Measurements from ENCODE around the gene LTB4R2.
A peak's percentile ranks its signal among the peaks of the same experiment; 100 is the strongest.

The LTB4R2 gene

DNA sequence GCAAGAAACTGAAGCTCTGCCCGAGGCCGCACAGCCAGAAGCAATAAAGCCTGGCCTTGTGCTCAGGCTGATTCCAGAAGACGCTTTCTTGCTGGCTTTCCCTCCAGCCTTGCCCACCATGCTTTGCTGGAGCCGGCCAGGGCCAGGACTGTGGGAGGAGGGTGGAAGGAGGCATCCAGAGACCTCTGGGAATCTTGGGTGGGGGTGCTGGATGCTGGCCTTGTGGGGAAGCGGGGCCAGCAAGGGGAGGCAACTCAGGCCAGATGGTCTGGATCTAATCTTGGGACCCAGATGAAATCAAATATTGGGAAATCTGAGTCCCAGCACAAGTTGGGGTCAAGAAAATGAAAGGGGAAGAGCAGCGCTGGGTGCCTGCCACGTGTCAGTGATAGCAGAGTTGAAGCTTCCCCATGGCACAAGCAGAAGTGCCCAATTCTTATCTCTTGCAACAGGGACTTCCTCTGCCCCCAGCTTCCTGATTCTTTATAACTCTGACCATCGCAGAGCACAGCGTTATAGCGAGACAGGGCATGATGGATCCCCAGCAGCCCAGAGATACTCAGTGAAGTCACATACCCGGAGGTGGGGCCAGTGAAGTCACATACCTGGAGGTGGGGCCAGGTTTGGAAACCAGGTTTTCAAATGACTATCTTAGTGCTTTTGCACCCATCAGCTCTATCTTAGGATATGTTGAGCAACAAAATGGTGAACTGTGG is 32.2 kb upstream of the LTB4R2 start:
- peak; percentile 12 for DNase-seq

DNA sequence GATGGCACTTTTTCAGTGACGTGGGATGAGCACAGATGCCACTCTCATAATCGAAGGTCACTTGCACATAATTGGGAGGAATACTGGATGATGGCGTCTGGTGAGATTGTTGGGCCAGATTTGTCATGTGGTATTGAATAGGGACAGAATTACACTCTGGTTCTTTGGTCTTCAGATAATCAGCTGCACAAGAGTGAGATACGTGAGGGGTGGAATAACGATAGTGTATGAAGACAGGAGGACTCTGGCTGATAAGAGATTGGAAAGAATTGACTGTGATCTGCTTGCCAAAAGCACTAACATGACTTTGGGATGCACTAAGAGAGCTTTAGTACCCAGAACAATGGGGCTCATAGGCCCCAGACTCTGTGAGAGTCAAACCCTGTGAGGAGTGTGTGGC is 31.5 kb upstream of the LTB4R2 start:
- no peak for DNase-seq

DNA sequence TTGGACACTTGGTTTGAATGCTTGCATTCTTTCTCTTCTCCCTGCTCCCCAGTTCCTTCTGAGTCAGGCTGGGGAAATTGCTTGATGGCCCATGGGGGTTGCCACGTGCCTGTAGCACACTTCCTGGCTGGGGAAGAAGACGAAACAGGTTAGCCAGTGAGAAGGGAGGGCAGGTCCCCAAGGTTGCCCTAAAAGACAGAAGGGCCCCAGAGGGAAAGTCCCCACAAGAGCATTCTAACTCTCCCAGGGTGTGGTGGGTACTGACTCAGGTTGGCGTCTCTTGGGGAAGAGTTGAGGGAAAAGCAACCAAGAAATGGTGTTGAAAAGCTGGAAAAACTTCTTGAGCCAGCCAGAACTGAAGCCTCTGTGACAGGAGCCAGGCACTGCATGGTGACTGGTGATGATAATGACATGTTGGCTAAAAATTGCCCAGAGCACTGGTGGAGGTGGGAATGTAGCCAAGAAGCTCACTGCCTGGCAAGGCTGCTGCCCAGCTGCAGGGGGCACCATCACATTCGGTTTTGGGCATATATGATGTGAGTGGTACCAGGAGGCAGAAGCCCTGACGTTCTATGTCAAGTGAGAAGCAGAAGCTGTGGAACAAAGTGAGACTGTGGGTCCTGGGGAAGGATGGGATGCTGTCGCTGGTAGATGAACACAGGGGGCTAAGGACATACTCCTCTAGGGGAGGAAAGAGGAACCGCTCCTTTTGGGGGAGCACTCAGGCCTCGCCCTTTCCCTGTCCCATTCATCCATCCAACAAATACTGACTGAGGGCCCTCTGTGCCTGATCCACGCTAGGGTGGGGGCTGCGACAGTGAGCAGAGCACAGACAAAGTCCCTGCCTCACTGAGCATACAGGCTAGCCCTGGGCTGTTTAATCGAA is 30.4 kb upstream of the LTB4R2 start:
- DNase-seq = peak; percentile 75

DNA sequence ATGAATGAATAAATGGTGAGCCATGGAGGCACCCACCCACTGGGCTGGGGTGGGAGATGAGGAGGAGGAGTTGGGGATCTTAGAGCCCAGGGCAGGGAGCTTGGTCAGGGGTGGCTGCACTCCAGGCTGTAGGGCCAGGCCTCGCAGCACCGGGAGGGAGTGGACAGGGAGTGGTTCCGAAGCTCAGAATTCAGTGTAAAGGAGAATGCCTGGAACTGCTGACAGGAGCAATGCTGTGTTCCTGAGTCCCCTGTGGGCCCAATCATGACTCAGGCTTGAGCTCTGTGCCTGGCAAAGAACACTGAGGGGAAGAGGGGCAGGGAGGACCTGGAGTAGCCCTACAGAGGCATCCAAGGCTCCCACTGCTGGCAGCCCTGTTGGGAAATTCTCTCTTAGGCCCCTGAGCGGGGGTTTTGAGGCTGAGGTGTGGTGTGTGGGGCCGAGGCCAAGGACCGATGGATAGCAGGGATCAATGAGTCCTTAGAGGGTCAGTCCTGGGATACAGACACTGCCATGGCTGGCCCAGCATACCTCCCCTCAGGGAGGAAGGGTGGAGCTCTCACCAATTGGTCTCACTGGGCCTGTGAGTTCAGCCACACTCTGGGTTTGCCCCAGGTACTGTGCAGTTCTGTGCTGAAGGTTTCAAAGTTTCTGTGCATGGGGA is 29.0 kb upstream of the LTB4R2 start:
- no peak for DNase-seq

DNA sequence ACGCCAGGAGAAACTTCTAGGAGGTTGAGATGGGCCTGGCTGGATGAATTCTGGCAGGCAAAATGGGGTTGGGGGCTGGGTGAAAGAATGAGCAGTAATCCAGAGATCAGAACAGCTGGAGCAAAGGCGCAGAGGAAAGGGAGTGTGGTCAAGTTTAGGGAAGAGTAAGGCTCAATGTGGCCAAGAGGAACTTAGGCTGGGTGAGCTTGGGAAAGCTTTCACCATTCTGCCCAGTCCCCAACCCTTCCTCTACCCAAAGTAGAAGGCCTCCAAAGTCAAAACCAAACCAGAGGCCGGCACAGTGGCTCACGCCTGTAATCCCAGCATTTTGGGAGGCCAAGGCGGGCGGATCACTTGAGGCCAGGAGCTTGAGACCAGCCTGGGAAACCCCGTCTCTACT is 28.3 kb upstream of the LTB4R2 start:
- DNase-seq = no peak

DNA sequence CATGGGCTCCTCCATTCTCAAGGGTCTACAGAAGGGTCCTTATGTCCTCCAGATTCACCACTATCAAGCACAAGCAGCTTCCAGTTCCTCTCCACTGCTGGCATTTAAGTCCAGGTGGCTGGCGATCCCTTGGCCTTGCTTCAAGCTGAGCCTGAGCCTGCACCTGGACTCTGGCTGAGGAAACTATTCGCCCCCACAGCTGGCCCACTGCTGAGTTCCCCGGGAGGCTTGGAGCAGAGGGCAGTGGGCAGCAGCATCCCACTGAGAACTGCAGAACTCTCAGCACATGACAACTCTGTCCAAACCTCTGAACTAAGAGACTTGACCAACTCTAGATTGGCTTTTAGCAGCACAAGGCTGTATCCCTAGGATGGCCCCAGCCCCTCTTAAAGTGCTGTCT is 27.2 kb upstream of the LTB4R2 start:
- no peak for DNase-seq

DNA sequence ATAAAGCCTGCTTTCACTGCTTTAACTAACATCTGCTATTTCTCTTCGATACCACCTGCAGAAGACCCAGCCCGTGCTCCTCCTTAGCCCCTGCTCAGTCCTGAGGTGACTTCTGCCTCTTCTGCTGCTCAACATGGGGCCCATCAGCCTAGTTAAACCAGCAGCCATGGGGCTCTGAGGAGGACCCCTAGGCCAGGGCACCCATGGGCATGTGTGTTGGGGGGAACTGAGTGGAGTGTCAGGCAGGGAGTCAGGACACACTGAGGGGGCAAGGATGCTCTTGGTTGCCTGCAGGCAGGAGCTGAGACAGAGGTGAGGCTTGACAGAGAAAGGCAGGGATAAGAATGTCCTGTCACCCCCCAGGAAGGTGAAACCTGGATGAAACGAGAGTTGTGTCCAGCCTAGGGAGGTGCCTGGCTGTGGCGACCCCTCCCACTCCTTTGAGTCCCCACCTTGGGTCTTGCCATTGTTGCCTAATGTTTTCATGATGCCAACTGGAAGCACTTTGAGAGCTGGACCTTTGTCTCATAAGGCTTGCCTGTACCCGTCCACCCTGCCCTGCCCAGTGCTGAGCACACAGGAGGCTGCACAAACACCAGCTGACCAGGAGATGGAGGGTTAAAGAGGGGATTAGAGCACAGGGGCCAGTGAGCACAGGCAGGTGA is 26.0 kb upstream of the LTB4R2 start:
- DNase-seq = no peak

DNA sequence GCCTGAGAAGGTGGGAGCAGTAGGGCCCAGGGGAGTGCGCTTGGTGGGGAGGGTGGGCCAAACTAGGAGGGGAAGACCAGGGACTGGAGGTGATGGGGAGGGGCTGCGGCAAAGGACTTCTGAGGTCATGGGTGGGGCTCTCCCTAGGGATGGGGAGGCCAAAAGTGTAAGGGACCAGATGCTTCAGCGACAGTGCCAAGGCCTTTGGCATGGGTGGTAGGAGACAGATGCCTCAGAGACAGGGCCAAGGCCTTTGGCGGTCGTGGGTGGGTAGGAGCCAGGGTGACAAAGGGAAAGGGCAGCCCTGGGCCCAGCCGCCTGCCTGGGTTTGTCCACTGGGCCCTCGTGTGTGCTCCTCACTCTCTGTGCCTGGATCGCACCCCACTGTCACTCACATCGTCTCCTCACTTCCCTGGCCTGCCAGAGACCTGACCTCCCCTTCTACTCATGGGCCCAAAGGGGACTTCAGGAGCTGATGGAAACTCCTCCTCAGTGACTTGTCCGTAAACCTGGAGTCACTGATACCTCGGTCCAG is 25.4 kb upstream of the LTB4R2 start:
- DNase-seq = no peak

DNA sequence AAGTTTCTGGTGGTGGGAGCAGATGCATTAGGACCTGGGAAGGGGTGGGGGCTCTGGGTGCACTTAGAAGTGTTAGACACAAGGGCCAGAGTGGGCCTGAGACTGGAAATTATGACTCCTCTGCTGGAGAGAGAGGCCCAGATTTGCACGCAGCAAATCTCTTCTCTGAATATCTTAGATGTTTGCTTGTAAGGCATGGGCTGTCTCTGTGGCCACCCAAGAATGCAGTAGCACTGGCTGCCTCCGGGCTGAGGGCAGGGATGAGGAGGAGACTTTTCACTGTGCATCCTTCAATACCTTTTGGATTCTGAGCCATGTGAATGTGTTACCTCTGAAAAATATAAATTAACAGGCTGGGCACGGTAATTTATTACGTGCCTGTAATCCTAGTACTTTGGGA is 24.6 kb upstream of the LTB4R2 start:
- no peak for DNase-seq

DNA sequence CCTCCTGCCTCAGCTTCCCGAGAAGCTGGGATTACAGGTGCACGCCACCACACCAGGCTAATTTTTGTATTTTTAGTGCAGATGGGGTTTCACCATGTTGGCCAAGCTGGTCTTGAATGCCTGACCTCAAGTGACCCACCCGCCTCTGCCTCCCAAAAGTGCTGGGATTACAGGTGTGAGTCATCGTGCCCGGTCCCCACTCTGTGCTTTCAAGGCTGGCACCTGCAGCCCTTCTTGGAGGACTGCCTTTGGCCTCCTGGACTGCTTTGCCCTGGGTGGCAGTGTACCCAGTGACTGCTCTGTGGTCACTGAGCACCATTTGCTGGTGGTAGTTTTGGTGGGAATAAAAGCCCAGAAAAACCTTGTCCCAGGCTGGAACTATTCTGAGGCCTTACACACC is 22.9 kb upstream of the LTB4R2 start:
- DNase-seq = no peak

DNA sequence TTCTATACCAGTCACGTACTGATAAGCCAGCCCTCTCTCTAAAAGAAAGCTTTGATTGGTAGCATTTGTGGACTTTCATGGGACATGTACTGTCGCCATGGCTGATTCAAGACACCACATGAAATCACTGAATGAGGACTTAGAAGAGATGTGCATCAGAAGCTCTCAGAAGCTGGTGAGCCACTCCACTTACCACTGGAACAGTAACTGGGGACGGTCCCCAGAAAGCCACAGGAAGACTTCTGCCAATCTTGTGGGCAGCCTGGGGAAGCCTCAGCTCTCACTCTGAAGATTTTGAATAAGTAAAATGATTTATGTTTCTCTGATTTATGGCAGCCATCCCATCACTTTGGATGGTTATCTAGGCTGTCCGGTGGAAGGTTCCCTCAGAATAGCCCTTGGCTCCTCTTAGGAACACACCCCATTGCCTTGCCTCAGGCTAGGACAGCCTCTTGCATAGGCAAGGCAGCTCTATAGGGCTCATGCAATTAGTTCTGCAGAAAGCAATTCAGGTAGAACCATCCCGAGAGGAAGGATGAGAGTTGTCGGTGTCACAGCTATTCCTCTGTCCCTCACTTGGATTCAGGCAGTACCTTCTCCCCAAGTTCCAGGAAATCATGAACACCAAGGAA is 20.2 kb upstream of the LTB4R2 start:
- DNase-seq = no peak

DNA sequence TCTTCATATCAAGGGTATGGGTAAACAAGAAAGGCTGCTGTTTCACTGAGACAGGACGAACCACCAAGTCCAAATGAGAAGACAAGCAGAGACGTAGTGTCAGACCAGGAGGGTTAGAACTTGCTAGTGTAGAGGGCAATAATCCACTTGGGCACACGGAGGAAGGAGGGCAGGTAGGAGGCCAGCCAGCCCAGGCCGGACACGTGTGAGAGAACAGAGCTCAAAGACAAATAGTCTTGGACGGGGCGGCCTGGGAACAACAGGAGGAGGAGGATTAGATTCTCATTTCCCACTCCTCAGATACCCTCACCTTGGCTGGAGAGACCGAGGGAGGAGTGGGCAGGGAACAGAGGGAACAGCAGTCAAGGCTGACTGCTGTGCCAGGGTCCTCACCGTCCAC is 19.2 kb upstream of the LTB4R2 start:
- DNase-seq = no peak

DNA sequence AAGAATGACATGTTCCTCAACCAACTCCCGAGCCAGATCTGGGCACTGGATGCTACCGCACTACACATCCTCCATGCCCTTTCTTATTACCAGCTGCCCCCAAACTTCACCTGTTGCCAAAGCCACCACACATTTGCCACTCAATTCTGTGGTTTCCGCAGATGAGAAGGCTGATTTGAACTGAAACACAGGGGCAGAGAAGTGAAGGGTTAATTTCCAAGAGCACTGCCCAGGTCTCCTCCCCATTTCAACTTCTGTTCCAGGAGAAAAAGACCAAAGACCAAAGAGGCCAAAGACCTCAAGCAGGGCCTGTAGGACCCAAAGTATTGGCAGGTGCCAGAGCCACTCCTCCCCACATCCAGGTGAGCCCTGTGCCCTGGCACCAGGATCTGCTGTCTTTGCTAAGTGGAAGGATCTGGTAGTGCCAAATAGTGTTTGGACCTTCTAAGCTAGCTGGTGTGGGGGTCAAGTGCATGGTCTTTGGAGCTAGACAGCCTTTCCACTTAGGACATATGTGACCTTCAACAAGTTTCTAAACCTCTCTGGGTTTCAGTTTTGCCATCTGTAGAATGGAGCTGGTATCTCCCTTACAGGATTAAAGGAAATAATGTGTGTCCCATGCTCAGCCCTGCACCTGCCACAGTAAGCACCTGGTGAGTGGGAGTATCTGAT is 18.4 kb upstream of the LTB4R2 start:
- no peak for DNase-seq

DNA sequence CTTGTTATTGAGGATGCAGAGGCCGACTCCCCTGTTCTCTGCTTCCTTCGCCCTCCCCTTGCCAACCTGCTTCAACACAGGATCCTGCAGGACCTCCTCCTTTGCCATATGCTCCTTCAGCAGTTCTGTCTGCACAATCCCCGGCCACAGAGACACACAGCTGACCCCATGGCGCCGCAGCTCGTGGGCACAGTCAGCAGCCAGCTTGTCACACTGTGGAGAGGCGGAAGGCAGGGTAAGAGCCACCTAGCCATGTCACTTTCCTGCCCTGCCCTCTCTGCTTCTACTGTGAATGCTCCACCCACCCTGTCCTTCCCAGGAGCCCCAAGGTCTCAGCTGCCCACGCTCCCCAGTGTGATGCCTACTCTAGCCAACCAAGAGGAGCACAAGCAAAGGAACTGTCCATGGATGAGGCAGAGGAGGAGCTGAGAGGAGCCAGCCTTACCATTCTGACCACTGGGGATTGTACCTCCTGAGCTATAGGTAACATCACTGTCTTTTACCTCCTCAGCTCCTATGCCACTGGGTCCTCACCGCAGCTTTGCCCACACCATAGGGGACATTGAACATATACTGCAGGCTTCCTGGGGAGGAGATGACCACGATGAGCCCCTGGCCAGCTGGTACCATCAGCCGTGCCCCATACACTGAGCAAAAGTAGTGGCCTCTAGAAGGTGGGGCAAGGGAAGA is 17.7 kb upstream of the LTB4R2 start:
- DNase-seq = no peak

DNA sequence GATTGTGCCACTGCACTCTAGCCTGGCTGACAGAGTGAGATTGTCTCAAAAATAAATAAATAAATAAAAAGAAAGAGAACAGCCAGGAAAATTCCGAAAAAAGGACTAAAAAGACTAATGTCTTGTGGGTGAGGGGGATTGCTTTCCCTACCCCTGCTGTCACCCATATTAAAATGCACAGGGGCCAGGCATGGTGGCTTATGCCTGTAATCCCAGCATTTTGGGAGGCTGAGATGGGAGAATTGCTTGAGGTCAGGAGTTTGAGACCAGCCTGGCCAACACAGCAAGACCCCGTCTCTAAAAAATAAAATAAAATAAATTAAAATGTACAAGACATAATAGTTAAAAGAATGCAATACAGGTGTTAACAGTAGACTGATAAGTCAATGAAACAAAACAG is 16.4 kb upstream of the LTB4R2 start:
- no peak for DNase-seq

DNA sequence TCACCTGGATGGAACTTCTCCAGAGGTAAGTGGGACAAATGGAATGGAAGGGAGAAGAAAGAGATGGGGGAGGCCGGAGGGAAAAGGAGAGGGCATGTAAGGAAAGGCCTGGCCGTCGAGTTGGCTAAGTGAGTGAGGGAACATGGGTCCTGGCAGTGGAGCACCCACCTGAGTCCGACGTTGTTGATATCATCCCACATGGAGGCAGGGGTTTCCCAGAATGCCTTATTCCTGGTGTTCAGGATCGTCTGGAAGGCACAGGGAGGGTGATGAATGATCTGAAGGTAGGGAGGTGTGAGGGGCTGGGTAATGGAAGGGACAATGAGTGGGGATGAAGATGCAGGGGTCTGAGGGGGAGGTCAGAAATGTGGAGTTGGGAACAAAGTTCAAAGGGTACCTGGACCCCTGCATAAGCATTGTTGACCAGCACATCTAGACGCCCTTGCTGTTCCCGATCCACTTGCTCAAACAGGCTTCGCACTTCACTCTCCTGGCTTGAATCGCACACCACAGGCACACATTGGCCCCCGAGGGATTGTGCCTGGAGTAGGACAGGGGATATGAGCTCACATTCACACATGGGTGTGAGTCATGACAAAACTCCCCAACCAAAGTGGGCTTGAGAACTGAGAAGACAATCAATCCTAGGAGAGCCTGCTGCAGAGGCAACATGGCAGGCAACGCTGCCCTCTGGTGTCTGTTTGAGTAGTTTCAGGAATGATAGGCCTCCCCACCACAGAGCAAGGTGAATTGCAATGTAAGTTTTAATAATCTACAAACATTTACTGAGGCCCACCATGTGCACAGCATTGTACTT is 13.4 kb upstream of the LTB4R2 start:
- peak; percentile 83 for DNase-seq

DNA sequence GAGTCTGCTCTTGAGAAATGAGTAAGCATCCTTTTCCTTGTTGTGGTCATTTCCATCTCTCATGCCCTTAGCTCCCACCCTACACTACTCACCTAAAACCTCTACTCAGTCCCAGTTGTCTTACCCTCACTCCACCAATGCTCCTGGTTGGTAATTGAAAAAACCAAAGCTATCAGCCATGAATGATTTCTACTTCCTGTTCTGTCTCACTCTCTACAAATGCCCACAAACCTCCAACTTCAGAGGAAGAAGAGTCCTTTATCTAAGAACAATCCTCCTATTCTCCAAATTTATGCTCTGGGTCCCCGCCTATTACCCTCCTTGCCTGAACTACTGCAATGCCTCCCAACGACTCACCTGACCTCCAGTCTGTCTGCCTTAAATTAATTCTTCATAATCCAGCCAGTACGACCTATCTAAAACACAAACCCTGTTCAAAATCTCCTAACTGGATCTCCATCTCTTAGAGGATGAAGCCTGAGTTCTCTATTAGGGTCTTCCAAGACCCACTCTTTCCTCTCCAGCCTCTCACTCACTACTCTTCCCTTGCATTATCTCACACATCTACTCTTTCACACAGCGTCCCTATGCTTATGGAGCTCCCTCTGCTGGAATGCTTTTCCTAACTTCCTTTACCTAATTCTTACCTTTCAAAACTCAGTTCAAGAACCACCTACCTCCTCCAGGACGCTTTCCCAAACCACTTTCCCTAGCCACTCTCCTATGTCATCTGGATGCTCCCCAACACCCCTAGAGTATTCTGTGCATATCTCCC is 12.6 kb upstream of the LTB4R2 start:
- DNase-seq = no peak

DNA sequence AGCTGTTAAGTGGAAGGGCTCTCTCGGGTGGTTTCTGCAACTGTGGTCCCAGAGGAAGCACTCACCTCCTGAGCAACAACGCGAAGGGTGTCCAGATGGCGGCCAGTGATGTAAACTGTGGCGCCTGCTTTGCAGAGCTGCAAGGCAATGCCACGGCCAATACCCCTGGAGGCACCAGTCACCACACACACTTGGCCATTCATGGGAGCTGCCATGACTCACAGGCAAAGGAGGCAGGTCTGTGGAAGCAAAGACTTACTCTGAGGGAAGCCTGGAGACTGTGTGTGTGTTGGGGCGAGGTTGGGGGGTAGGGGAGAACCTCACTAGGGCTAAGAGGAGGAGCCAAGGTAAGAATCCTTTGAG is 11.1 kb upstream of the LTB4R2 start:
- DNase-seq = no peak
